HG03342 (cell line): ENCODE measurements around the gene SDK2.

Source experiments
- ATAC-seq: cut with Tn5 transposase; IDR thresholded peaks from one replicate; pipeline ENCODE4 v1.9.1; 2021; ENCODE audit warnings: mild to moderate bottlenecking, moderate library complexity; ENCODE audit not compliant: unreplicated experiment

SDK2 gene

DNA sequence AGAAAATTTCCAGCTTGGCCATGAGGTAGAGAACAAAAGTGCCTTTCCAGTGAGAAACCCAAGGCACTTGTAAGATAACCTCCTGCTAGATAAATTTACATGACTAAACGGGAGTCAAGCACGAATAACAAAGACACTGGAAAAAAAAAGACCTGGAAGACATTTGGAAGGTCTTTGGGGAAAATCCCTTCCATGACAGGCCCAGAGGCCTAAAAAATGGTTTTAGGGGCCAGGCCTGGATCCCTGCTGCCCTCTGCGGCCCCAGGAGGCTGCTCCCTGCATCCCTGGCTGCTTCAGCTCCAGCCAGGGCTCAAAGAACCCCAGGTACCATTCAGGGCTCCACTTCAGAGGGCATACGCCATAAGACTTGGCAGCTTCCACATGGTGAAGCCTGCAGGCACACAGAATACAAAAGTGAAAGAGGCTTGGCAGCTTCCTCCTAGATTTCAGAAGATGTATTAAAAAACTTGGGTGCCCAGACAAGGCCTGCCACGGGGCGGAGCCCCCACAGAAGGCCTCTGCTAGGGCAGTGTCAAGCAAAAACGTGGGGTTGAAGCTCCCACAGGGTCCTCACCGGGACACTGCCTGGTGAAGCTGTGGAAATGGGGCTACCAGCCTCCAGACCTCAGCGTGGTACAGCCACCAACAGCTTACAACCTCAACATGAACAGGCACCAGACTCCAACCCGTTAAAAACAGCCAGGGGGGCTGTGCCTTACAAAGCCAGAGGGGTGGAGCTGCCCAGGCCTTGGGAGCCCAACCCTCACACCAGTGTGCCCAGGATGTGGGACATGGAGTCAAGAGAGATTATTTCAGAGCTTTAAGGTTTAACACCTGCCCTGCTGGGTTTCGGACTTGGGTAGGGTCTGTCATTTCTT, 77.1 kb downstream of the SDK2 start:
- no peak for ATAC-seq

DNA sequence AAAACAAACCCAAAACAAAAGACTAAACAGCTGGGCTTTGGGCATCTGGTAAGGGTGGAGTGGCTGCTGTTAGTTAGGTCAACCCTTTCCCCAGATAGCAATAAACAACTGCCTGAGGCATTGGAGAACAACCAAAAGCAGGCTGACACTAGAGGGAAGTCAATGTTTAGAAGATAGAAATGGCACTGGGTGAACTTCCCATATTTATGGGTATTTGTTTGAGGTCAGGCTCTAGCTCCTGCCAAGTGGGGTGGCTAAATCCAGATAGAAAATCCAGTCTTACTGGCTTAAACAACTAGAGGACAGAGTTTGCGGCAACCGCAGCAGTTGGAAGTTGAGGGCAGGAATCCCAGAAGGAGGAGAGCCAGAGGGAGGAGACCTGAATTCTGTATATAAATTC, 79.4 kb downstream of the SDK2 start:
- no peak for ATAC-seq

DNA sequence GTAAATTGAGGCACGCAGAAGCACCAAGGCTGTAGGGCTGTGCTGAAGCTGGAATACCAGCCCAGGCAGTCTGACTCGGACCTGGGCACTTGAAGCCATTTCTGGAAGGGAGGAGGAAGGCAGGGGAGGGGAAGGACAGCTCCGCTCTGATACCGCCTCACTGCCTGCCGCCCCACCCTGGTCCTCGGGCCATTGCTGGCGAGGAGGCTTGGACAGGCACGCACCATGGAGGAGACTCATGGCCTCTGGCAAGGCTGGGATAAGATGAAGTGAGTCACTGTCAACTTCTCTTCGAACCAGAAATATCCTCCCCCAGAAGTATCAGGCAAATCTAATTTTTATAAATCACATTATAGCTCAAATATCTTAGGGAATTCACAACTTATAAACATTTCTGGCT, 81.3 kb downstream of the SDK2 start:
- ATAC-seq, result no peak

DNA sequence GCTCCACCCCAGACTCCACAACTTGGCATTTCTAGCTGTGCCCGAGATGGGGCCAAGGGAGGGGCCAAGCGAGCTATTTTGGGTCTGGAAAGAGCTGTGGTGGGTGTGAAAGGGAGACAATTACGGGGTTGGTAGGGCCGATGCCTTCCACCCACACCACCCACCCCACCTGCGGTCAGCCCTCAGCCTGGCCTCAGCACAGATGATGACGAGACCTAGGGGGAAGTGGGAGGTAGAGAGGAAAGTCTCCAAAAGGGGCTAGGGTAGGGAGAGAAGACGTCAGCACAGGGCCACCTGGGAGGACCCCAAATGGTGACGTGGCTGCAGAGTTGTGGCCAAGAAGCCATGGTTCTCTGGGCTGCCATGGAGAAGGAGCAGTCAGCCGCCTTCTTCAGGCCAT, 83.1 kb downstream of the SDK2 start:
- ATAC-seq, result no peak

DNA sequence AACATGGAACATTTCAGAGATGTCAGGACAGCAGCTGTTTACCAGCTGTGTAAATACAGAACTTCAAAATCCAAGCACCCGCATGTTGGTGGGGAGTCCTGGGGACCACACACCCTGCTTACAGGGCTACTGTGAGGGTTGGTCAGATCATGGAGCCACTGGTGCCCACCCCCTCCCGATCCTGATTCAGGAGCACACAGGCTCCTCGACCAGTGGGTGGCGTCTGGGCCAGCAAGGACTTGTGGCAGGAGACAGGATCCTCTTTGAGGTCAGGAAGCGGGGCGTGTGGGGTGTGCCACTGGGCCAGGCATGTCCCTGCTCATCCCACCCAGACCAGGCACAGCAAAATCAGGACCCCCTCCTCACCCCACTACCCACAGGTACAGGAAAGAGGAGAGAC, 83.6 kb downstream of the SDK2 start:
- no peak for ATAC-seq

DNA sequence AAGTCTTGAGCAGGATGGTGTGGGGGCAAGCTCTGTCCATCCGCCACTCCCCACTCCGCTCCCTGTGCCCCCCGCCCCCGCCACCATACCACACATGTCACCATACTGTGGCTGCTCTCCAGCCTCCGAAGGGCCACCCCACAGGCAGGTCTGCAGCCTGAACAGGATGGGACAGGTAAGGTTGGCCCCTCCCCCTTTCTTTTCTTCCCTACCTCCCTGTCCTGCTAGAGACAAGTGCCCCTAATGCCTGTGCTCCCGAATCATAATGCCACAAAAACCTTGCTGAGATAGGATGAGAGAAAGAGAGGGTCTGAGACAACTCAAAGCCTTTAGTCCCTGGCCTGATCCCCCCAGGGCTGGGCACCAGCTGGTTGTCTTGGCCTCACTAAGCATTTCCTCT, 84.7 kb downstream of the SDK2 start:
- ATAC-seq, result no peak

DNA sequence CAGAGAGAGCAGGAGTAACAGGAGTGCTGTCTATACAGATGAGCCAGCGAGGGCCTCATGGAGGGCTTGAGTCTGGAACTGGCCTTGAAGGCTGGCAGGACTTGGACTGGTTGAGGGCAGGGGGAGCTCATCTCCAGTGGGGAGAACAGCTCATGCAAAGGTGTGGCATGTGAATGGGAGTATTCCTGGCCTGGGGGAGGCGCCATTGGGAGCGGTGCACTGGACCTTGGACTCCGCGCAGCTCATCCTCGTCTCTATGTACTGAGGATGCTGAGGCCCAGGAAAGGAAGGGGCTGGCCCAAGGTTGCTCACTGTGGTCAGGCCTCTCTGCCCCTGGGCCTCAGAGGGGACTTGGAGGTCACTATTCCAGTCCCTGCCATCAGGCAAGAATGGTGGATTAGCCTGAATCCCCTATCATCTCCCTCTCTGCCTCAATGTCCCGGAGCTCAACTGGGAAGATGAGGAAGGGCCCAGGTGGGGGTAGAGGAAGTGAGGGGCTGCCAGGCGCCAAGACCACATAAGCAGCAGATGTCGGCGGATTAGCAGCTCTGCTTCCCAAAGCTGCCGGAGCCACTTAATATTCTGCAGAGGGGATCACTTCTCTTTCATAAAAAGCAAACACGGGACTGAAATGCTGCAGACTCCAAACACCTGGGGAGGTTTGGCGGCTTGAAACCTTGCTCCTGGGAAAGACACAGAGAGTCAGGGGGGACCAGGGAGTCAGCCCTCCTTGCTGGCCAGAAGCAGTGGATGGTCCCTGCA, 88.9 kb downstream of the SDK2 start:
- no peak for ATAC-seq

DNA sequence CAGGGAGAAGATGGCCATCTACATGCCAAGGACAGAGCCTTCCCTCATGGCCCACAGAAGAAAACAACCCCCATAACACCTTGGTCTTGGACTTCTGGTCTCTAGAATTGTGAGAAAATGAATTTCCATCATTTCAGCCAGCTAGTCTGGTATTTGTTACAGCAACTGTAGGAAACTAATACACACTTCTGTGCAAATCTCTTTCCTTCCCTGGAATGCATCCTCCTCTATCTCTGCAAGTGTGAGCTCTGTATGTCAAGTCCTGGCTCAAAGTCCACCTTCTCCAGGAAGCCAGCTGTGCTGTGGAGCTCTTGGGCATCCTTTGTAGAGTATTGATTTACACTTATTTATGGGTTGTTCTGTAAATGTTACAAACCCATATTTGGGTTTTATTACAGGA, 89.7 kb downstream of the SDK2 start:
- no peak for ATAC-seq

DNA sequence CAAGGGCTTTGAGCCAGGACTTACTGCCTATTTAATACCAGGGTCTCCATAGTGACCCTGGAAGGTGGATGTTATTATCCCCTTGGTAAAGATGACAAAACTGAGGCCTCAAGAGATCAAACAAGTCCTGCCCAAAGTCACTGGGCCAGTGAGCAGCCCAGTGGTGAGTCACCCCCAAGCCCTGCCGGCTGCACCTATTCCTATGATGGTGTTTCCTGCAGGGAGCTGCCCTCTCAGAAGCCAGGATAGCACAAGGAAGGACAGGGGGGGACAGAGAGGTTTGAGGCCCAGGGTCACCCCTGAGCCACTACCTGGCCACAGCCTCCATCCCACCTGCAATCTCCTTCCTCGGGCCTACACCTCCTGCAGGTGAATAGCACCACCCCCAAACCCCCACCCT, 90.9 kb downstream of the SDK2 start:
- no peak for ATAC-seq

DNA sequence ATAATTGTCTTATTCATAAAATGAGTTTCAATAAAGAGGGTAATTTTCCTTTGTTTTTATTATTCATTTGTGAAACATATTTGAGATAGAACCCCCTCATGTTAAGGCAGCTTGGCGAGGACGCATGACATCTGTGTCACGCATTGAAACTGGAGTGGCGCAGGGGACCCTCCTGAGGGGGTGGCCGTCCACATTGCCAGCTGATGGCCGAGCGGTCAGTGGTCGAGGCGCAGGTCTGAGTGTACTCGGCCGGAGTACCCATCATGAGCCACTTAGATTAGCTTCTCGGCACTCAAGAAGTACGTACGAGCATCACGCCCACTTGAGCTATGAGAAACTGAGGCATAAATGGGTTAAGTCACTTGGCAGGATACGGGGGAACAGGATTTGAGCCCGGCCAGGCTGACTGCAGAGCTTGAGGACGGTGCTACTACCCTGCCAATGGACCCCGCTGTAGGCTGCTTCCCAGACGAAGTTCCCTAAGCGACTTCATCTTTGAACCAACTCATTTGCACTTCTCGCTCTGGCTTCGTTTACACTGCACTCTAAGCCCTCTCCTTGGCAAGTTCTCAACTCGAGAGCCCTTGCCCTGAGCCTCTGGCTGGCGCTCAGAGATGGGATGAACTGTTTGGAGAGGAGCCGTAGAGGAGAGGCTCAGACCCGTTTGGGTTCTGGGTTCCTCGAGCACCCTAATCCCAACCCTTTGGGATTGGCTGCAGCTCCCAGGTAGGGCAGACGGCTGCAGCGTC, 91.8 kb downstream of the SDK2 start:
- no peak for ATAC-seq

DNA sequence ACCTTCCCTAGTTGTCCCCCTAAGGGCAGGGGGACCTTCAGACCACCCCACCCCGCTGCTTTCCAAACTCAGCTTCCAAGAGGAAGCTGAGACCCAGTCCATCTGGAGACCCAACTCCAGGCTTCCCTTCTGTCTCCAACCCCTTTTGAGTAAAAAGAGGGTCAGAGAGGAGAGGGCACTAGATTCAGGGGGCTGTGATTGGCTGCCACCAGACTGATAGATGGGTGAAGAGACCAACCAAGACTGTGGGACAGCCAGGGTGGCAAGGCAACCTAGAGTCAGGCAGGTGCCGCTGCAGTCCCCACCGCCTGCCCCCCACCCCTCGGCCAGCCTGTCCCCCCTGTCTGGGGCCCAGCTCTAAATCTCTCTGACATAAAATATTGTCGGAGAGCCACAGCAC, 92.5 kb downstream of the SDK2 start:
- ATAC-seq, result no peak

DNA sequence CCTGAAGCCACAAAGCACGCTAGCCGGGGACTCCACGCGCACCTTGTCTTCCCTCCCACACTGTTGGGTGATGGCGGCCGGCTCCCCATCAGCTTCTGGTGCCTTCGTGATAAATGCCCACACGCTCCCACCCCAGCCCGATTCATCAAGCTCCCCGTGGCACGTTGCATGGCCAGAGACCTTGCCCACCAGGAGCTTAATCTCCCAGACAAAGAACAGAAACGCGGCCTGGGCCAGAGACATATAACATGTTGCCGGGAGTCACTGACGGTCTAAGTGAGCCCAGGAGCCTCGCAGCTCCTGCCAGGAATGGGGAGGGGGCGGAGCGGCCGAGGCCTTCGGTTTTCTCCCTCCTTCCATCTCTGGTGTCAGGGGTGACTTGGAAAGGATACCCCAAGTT, 93.1 kb downstream of the SDK2 start:
- ATAC-seq, result no peak

DNA sequence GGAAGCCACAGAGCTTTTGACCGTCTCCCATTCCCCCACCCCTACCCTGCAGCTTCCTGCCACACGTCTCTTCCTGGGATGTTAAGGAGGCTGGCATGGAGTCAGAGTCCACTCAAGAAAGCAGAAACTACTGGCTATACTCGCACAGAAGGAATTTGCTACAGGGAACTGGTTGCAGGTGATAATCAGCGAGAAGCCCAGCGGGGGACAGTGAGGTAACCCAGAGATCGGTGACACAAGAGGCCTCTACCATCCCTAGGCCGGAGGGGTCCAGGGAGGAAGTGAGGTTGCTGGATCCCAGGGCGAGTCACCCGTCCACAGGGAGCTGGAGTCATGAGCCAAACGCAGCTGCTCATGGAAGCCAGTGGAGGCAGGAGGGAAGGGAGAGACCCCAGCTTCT, 93.7 kb downstream of the SDK2 start:
- ATAC-seq, result no peak

DNA sequence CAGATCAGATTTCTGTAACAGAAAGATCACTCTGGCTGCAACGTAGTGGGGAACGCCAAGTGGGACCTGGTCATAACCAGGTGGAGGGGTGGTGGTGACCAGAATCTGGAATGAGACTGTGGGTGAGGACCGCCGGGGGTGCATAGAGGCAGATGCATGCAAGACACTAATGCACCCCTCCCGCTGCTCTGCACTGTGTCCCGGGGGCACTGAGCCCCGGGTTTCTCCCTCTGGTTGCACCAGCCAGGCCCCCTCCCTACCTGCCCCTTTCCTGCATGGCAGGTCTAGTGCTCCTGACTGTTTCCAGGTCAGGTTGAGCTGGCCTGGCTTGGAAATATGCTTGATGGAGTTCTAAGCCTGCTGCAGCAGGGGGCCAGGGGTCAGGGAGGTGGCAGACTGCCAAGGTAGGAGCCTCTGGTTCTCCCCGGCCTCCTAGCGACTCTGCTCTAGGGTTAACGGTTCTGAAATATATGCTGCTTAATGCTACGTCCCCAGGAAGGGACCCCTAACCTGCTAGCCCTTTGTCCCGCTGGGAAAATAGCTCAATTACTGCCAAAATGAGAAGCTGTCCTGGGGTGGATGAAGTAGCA, 94.3 kb downstream of the SDK2 start:
- no peak for ATAC-seq

DNA sequence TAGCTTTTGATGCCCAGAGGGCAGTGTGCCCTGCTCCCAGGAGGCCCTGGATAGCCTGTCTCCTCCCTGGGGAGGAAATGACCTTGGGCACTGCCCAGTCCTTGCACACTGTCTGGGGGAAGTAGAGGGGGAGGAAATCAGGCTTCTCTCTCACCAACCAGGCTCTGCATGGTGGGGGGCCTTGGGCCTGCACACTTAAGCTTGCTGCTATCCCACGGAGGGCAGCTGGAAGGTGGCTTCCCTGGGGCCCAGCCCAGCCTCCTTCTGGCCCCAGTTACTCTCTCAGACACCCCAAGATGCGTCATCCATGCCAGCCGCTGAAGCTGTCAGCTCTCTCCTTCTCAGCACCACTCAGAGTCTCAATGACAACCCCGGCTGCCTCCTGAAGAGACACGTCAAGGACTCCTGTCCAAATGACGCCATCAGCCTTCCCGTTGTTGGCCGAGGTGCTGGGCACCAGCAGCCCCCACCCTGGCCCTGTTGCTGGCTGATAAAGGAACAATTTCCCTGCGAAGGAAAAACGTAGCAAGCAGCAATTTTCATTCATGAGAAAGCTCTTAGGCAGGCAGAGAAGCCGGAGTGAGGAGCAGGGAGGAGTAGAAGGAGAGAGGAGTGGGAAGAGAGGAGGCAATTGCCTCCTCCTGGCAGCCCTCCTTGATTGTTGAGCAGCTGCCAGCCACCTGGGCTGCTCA, 95.5 kb downstream of the SDK2 start:
- no peak for ATAC-seq

DNA sequence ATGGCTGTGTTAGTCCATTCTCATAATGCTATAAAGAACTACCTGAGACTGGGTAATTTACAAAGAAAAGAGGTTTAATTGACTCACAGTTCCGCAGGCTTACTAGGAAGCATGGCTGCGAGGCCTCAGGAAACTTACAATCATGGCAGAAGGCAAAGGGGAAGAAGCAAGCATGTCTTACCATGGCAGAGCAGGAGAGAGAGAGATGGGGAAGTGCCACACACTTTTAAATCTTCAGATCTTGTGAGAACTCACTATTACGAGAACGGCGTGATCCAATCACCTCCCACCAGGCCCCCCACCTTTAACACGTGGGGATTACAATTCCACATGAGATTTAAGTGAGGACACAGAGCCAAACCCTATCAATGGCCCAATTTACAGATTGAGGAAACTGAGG, 96.5 kb downstream of the SDK2 start:
- ATAC-seq, result no peak

DNA sequence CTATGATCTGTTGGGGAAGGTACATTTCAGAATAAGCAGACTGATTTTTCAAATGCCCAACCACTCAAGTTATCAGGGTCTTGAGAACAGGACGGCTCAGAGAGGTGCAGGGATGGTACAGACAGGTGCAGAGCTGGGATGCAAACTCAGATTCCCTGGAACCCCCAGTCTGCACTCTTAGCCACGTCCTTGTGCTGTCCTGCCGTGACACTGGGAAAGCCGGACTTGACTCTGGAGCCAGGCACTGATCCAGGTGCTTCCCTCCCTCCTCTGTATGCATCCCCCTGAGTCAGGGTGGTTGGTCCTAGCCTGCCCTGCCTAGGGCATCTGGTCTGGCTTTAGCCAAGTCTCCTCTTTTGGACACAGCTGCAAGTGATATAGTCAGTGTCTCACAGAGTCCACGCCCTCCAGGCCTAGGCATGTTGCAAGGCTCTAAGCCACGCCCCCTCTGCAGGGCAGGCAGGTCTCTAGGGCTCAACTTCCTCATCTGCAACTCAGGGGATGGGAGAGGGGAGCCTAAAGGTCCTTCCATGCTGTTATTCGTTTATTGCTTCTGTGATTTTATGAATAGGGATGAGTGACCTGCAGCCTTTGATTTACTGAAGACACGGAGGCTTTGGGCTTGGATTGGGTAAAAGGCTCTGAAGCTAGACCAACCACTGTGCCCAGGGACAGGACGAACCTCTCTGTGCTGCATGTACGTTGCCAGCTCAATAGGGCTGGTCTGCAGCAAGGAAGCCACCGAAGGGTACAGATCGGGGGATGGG, 97.3 kb downstream of the SDK2 start:
- no peak for ATAC-seq

DNA sequence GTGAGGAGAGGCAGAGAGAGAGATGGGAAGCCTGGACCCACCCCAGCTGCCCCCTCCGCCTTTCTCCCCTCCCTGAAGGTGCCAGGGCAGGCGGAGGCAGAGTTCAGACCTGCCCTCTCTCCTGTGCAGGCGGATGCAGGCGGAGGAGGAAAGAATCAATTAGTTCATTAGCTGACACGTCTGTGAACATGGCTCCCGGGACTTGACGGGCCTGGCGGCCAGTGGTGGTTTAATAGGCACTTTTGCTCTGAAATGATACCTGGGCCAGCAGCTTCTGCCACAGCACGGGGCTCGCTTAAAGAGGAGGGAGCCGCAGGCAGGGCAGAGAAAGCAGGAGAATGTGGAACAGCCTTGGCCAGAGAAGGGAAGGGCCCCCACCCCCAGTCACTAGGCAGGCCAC, 98.1 kb downstream of the SDK2 start:
- no peak for ATAC-seq

DNA sequence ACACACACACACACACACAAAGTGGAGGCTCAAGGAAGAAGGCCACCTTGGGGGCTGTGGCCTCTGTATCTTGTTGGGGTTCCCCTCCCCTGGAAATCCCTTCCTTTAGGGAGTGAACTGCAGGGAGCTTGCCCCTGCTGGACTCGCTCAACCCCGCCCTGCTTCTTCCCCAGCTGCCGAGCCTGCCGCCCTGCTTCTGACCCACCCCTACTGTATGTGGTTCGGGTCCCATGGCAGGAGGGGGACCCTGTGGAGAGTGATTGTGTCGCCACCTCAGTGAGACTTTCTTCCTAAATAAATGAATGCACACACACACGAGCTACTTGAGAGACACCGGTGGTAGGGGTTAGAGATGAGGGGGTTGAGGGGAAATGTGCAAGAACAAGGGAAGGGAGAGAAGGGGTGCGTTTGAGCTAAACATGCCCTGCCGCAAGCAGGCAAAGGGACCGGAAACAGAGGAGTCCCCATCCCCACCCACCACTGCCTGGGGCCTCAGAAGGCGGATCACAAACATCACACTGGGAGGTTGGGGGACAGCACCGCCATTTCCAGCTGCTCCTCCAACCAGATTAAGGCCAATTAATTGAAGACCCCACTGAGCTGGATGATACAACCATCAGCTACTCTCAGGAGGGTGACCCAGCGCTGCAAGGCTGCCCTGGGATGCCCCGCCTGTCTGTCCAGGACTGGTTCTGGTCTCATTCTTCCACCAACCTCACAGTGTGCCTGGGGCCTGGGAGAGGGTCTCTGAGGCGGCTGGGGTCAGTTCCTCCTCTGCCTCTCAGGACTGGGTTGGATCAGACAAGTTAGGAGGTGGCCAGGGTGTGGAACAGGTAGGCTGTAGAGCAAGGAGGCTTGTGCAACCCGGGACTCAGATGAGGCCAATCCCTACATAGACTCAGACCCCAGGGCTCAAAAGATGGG, 98.9 kb downstream of the SDK2 start:
- ATAC-seq, result no peak
